NCI-H510A treated with DMSO at 0.1 percent for 48 hours (cell line): ENCODE results near the gene MEGF10.

Experiments
- DNase-seq: peaks from one replicate; lab custom pipeline; 2025; lab: John Stamatoyannopoulos, UW

Gene MEGF10

DNA sequence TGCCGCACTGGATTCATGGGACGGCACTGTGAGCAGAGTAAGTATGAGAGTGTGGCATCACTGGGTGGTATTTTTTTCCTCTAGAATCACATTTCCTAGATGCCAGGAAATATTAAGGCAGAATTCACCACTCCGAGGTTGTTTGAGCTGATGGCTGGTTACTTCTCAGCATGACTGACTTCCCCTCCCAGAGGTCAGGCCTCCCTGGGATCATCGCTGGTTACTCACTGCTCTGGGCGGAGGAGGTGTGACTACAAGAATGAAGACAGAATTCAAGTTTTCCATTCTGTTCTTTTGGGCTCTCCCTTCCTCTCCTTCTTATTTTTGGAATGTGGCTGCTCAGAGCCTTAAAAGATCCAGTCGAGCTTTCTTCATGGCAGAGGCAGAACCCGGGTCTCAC is 150.2 kb downstream of the MEGF10 start:
- DNase-seq, result no peak

GRCh38 chr5:127441799-127442484 is 151.3 kb downstream of the MEGF10 start:
- peak; percentile 6 for DNase-seq

GRCh38 chr5:127444171-127444570 is 153.6 kb downstream of the MEGF10 start:
- no peak for DNase-seq

- no peak for DNase-seq
Observed at GRCh38 chr5:127445328-127445727, 154.7 kb downstream of the MEGF10 start.

GRCh38 chr5:127446626-127447025 is 156.0 kb downstream of the MEGF10 start:
- DNase-seq, result no peak

GRCh38 chr5:127447827-127448226 is 157.2 kb downstream of the MEGF10 start:
- no peak for DNase-seq

GRCh38 chr5:127450046-127450445 is 159.4 kb downstream of the MEGF10 start:
- no peak for DNase-seq

GRCh38 chr5:127451096-127451495 is 160.5 kb downstream of the MEGF10 start:
- DNase-seq, result no peak

GRCh38 chr5:127452626-127453025 is 162.0 kb downstream of the MEGF10 start:
- DNase-seq, result no peak

- no peak for DNase-seq
Observed at GRCh38 chr5:127471211-127471610, 180.6 kb downstream of the MEGF10 start.

DNA sequence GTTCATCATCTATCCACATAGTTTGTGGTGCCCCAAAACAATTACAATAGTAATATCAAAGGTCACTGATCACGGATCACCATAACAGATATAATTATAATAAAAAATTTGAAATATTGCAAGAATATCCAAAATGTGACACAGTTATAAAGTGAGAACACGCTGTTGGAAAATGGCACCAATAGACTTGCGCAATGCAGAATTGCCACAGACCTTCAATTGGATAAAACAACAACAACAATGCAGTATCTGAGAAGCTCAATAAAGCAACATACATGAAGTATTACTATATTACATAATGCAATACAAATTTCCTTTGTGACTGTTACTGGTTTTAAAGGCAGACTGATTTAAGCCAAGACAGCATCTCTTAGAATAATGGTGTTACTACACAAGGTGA is 182.1 kb downstream of the MEGF10 start:
- DNase-seq, result no peak

DNA sequence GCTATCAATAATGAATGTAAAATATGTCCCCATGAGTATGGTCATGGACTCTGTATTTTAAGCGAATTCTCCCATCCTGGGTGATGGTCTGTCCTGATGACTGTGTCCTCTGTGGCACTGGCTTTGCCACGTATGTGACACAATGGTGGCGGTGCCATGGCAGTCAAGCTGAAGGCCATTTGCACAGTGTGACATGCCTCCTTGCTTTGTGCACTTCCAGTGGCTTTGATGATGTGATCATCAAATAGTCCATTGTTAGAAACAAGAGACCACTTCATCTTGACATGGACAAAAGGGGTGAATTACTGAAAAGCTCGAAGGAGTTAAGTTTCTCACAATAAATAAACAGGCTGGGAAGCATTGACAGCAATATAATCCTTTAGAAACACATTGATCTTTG is 195.9 kb downstream of the MEGF10 start:
- no peak for DNase-seq

DNA sequence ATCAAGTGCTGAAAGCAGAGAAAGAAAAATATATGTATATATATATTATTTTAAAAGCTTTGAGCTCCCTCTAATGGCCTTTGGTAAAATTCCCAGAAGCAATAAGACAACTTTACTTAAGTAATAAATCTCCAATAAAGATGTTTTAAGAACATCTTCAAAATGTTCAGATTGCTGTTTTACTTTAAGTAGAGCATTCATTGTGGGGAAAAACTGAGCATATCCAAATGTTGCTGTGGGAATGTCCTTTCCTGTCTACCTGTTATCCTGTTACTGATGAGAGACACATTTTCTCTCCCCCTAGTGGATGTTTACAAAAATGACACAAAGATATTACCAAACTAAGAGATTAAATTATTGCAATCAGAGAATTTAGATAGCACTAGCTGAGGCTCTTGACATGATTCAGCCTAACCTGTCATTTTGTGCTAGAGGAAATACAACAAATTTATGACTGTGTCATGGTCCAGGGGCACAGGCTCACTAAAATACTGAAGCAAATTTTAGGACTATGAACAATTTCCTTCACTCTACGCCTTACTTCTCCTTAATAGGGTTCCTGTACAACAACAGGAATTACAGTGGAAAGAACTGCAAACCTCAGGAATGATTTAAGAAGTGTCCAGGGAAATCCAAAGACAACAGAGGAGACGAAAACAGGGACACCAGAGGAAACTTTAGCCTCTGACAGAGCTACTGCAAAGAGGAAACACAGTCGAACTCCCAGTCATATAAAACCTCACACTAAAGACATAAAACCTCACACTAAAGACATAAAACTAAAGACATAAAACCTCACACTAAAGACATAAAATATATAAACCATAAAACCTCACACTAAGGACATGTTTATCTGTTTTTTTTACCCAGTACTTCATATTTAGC is 202.5 kb downstream of the MEGF10 start:
- peak; percentile 73 for DNase-seq

DNA sequence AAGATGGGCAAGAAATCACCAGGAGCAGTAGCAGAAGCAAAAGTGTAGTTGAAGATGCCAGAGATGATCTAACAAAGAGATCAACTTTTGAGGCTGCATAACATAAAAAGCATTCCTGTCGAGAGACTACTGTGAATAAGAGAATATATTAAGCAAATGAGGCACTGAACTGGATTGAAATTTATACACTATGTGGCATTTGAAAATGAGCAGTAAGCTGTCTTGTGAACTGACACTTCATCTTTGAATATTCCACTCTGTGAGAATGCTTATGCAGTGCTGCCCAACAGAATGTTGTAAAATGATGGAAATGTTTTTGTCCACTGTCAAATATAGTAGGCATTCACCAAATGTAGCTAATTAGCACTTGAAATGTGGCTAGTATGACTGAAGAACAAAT is 208.0 kb downstream of the MEGF10 start:
- DNase-seq, result no peak

GRCh38 chr5:127505905-127506304 is 215.3 kb downstream of the MEGF10 start:
- no peak for DNase-seq

GRCh38 chr5:127506616-127507015 is 216.0 kb downstream of the MEGF10 start:
- DNase-seq, result no peak

DNA sequence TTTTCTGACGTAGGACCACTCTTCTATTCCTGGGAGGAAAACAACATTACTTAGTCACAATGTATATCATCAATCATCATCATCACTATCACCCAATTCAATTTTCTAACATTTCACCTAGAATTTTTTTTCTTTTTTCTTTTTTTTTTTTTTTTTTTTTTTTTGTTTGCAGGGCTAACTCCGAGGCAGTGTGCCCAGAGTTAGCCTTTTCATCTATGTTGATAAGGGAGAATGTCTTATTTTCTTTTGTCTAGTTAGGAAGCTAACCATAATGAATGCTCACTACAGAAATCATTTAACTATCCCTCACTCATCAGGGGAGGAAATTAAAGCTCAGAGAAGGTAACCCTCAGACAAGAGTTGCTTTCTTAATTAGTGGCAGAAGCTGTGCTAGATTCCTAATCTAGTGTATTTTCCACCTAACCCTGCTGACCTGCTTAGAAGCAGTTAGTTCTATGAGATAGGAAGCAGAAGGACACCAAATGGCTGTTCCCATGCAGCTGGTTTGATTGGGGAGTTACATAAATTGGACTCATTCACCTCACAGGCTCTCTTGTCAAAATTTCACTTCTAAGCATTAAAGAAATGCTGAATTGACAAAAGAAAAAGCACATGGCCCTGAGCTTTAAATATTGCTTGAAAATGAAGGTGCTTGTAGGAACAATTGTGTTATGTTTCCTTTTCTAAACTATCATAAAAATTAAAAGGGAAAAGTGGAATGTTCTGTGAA is 218.2 kb downstream of the MEGF10 start:
- no peak for DNase-seq
